Panc1 (cell line): ENCODE results near the gene LHPP.

Source experiments
- CTCF ChIP-seq: fragments of 450-650 bp; IDR thresholded peaks from 2 replicates; pipeline ENCODE4 v1.5.1; 2017; ENCODE audit warnings: mild to moderate bottlenecking
- POLR2AphosphoS5 ChIP-seq: IDR thresholded peaks from 2 replicates; pipeline ENCODE4 v1.6.1; 2012; ENCODE audit warnings: mild to moderate bottlenecking, low read depth, low read length, moderate library complexity

DNA sequence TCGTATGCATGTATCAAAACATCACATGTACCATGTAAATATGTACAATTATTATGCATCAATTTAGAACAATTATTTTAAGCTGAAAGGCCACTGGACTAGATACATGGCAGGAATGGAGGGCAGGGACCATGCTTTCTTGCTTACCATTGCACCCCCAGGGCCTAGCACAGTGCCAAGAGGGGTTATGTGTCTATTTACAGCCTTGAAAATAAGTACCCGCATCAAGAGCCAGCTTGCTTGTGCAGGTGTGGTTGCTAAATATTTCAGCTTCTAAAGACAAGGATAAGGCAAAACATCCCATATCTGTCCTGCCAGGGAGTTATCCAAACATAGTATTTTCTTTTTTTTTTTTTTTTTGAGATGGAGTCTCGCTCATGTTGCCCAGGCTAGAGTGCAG lies 28.2 kb upstream of the LHPP start:
- TF ChIP-seq CTCF (no peak), POLR2AphosphoS5 (no peak)
